Uterus (tissue), 4 donors: Measurements from ENCODE around the gene NMNAT3. TPM values are rescaled to one million over a fixed set of nuclear protein-coding genes. Genes with fewer than 3 reads are reported as not detected.

ENCODE experiments used
- DNase-seq, 2 donors: peaks; one replicate each; pipeline ENCODE4 v3.0.0-alpha.2; 2019 to 2020
- H3K27ac ChIP-seq, 2 donors: fragments of 200-600 bp; sonication (generic); 1 replicate in 1 of 2; 2 replicates in 1 of 2; pipeline ENCODE4 v1.5.1; 2016 to 2018
- H3K27me3 ChIP-seq, 2 donors: fragments of 200-600 bp; sonication (generic); one replicate each; pipeline ENCODE4 v1.5.1; 2018 to 2019; ENCODE audit warnings: control low read depth in 1 of 2
- H3K36me3 ChIP-seq, 2 donors: fragments of 200-600 bp; sonication (generic); one replicate each; pipeline ENCODE4 v1.5.1; 2019; ENCODE audit warnings: control low read depth in 1 of 2
- H3K4me1 ChIP-seq, 2 donors: fragments of 200-600 bp; sonication (generic); one replicate each; pipeline ENCODE4 v1.5.1; 2018 to 2019; ENCODE audit warnings: control low read depth in 1 of 2
- H3K4me3 ChIP-seq, 2 donors: fragments of 200-600 bp; sonication (generic); 1 replicate in 1 of 2; 2 replicates in 1 of 2; pipeline ENCODE4 v1.5.1; 2018 to 2019; ENCODE audit warnings: mild to moderate bottlenecking in 1 of 2
- H3K9me3 ChIP-seq, 2 donors: fragments of 200-600 bp; sonication (generic); one replicate each; pipeline ENCODE4 v1.5.1; 2019; ENCODE audit warnings: control low read depth in 1 of 2
- CTCF ChIP-seq, 4 experiments: fragments of 200-600 bp in 2 of 4; fragments of 450-650 bp in 2 of 4; sonication (generic) in 2 of 4; IDR thresholded peaks; one replicate each; pipeline ENCODE4 v1.5.1; 2016 to 2019; ENCODE audit warnings: antibody characterized with exemption in 4 of 4, mild to moderate bottlenecking in 2 of 4, moderate library complexity in 1 of 4
- POLR2A ChIP-seq, 2 donors: fragments of 450-650 bp; IDR thresholded peaks; one replicate each; pipeline ENCODE4 v1.6.1; 2016; ENCODE audit warnings: antibody characterized with exemption in 2 of 2, mild to moderate bottlenecking in 1 of 2, moderate library complexity in 1 of 2
- intact Hi-C: fragments of 100-400 bp; cut with DNase I; formaldehyde crosslinking; loops from one replicate; pipeline ENCODE4 v1.15.1; 2023; ENCODE audit warnings: low total_unique reads
- total RNA-seq, 4 donors: library from RNA; depleted of rRNA in 3 of 4; stranded (reverse); fragments of >200 nt in 3 of 4; gene quantifications; one replicate each; pipeline versions ENCODE4 v1.1.0 to v1.2.4, GENCODE V29; 2014 to 2023
- donor health status: DM: yes; HTN: yes; CAD: no.

Gene NMNAT3
- total RNA-seq, 4 donors from 2014 or later = 2.4 to 17.2 (median 7.5) TPM

- intact Hi-C loops = no loop called here
- DNase-seq = no peak
- H3K27ac ChIP-seq = no peak overlapping the region
- H3K36me3 ChIP-seq = no peaks in the 10 kb centered on the region
- H3K27me3 ChIP-seq = no peaks in the 10 kb centered on the region
- H3K4me3 ChIP-seq = no peak overlapping the region
- TF ChIP-seq CTCF (IDR thresholded peaks at IDR 0.05) = no peak
- no peak for TF ChIP-seq POLR2A (IDR thresholded peaks at IDR 0.05)
- no peaks in the 10 kb centered on the region for H3K4me1 ChIP-seq
- H3K9me3 ChIP-seq = no peaks in the 10 kb centered on the region
Measured at GRCh38 chr3:139619484-139619883, 58.3 kb downstream of the NMNAT3 start.

- DNase-seq = no peak
- intact Hi-C loops = no loop called here
- TF ChIP-seq CTCF (IDR thresholded peaks at IDR 0.05) (no peak), POLR2A (IDR thresholded peaks at IDR 0.05) (no peak)
- Histone ChIP-seq H3K9me3 (no peaks in the 10 kb centered on the region), H3K27me3 (no peaks in the 10 kb centered on the region), H3K36me3 (no peaks in the 10 kb centered on the region), H3K4me3 (no peak overlapping the region), H3K27ac (no peak overlapping the region), H3K4me1 (no peaks in the 10 kb centered on the region)
Measured at GRCh38 chr3:139617672-139618268, 60.0 kb downstream of the NMNAT3 start.

GRCh38 chr3:139611528-139611927 lies 66.2 kb downstream of the NMNAT3 start:
- Histone ChIP-seq H3K27ac (no peak overlapping the region), H3K4me3 (no peak overlapping the region), H3K36me3 (no peaks in the 10 kb centered on the region), H3K27me3 (no peaks in the 10 kb centered on the region), H3K4me1 (no peaks in the 10 kb centered on the region), H3K9me3 (no peaks in the 10 kb centered on the region)
- no peak for TF ChIP-seq POLR2A (IDR thresholded peaks at IDR 0.05)
- TF ChIP-seq CTCF (IDR thresholded peaks at IDR 0.05) = no peak
- intact Hi-C loops = no loop called here
- DNase-seq = no peak

- intact Hi-C loops = no loop called here
- Histone ChIP-seq H3K4me3 (no peak overlapping the region), H3K27me3 (no peaks in the 10 kb centered on the region), H3K9me3 (no peaks in the 10 kb centered on the region), H3K36me3 (no peaks in the 10 kb centered on the region), H3K27ac (no peak overlapping the region), H3K4me1 (no peaks in the 10 kb centered on the region)
- TF ChIP-seq POLR2A (IDR thresholded peaks at IDR 0.05) (no peak), CTCF (IDR thresholded peaks at IDR 0.05) (no peak)
- DNase-seq = no peak
Measured at GRCh38 chr3:139610886-139611285, 66.9 kb downstream of the NMNAT3 start.

- Histone ChIP-seq H3K4me1 (no peaks in the 10 kb centered on the region), H3K9me3 (no peaks in the 10 kb centered on the region), H3K27me3 (no peaks in the 10 kb centered on the region), H3K27ac (no peak overlapping the region), H3K4me3 (no peak overlapping the region), H3K36me3 (no peaks in the 10 kb centered on the region)
- no peak for DNase-seq
- no peak for TF ChIP-seq CTCF (IDR thresholded peaks at IDR 0.05)
- TF ChIP-seq POLR2A (IDR thresholded peaks at IDR 0.05) = no peak
- intact Hi-C loops = no loop called here
Measured at GRCh38 chr3:139608924-139609323, 68.8 kb downstream of the NMNAT3 start.
